ENCODE measurements around the gene SLCO1B1.

GRCh38 chr12:21221778-21222177 lies 90.8 kb downstream of the SLCO1B1 start:
- TF ChIP-seq CTCF (IDR thresholded peaks at IDR 0.05; ENCODE audit: insufficient read depth, low read length, poor library complexity, severe bottlenecking), result no peak
- no peak for TF ChIP-seq EZH2phosphoT487 (conservative IDR thresholded peaks at IDR 0.05; ENCODE audit: low read length)
